PC-3 (cell line): ENCODE results near the gene SLC25A47. TPM values are rescaled to one million over a fixed set of nuclear protein-coding genes. Genes with fewer than 3 reads are reported as not detected.

Experiments
- ATAC-seq: fragments of 200-7000 bp; cut with Tn5 transposase; 2 replicates; pipeline ENCODE4 v1.9.1; 2020; ENCODE audit warnings: mild to moderate bottlenecking, moderate library complexity
- BruUV-seq: library from RNA; stranded (reverse); fragments of 400-500 nt; replicated peaks from 2 replicates; lab custom pipeline; 2021; lab: Mats Ljungman, UMichigan
- CTCF ChIA-PET: fragments of 300-600 bp; sonication (Branson Sonifier 250); formaldehyde crosslinking; loops from one replicate; lab custom pipeline; 2022; ENCODE audit warnings: antibody characterized with exemption; lab: Charles Lee
- POLR2A ChIA-PET: fragments of 300-600 bp; sonication (Branson Sonifier 250); formaldehyde crosslinking; loops from one replicate; lab custom pipeline; 2022; ENCODE audit warnings: antibody characterized with exemption; ENCODE audit not compliant: unreplicated experiment; lab: Charles Lee
- DNase-seq: peaks from one replicate; pipeline ENCODE4 v3.0.0-alpha.2; 2015
- H2AFZ ChIP-seq: fragments of 300-600 bp; sonication (generic); 2 replicates; pipeline ENCODE4 v1.6.0; 2016; ENCODE audit warnings: antibody characterized with exemption, low read length
- H3F3A ChIP-seq: fragments of 300-600 bp; sonication (generic); one replicate; pipeline ENCODE4 v1.6.0; 2017; ENCODE audit warnings: antibody characterized with exemption, low read length, control low read depth, mild to moderate bottlenecking; ENCODE audit not compliant: unreplicated experiment
- H3K27ac ChIP-seq: fragments of 300-600 bp; sonication (generic); 2 replicates; pipeline ENCODE4 v1.5.1; 2016; ENCODE audit warnings: mild to moderate bottlenecking, low read length
- H3K27me3 ChIP-seq: fragments of 300-600 bp; sonication (generic); 2 replicates; pipeline ENCODE4 v1.6.1; 2016; ENCODE audit warnings: low read length, mixed read lengths
- H3K36me3 ChIP-seq: fragments of 300-600 bp; sonication (generic); 2 replicates; pipeline ENCODE4 v1.6.1; 2016; ENCODE audit warnings: low read depth, mixed run types, low read length, mixed read lengths
- H3K4me1 ChIP-seq: fragments of 300-600 bp; sonication (generic); 2 replicates; pipeline ENCODE4 v1.5.1; 2016; ENCODE audit warnings: low read length; ENCODE audit not compliant: insufficient read depth
- H3K4me2 ChIP-seq: fragments of 300-600 bp; sonication (generic); 2 replicates; pipeline ENCODE4 v1.6.0; 2016; ENCODE audit warnings: low read length
- H3K4me3 ChIP-seq: fragments of 300-600 bp; sonication (generic); 2 replicates; pipeline ENCODE4 v1.5.1; 2016; ENCODE audit warnings: mild to moderate bottlenecking, low read length, mixed read lengths
- H3K79me2 ChIP-seq: fragments of 300-600 bp; sonication (generic); 2 replicates; pipeline ENCODE4 v1.6.1; 2017; ENCODE audit warnings: low read length, mixed read lengths
- H3K9ac ChIP-seq: fragments of 300-600 bp; sonication (generic); 2 replicates; pipeline ENCODE4 v1.6.0; 2016; ENCODE audit warnings: mild to moderate bottlenecking, low read length
- H3K9me2 ChIP-seq: fragments of 300-600 bp; sonication (generic); replicated peaks from 2 replicates; pipeline ENCODE4 v1.6.1; 2016; ENCODE audit warnings: mixed run types, low read length, mixed read lengths
- H3K9me3 ChIP-seq: fragments of 300-600 bp; sonication (generic); 2 replicates; pipeline ENCODE4 v1.6.1; 2016; ENCODE audit warnings: low read length, mixed read lengths
- H4K20me1 ChIP-seq: fragments of 300-600 bp; sonication (generic); 2 replicates; pipeline ENCODE4 v1.6.1; 2016; ENCODE audit warnings: low read length, mixed read lengths
- EZH2 ChIP-seq: fragments of 300-600 bp; sonication (generic); IDR thresholded peaks from one replicate; pipeline ENCODE4 v1.6.1; 2017; ENCODE audit warnings: antibody characterized with exemption, mild to moderate bottlenecking, low read length; ENCODE audit not compliant: unreplicated experiment
- EZH2phosphoT487 ChIP-seq: fragments of 300-600 bp; sonication (generic); IDR thresholded peaks from 2 replicates; pipeline ENCODE4 v1.6.1; 2018; ENCODE audit warnings: mild to moderate bottlenecking, antibody characterized with exemption, low read length, borderline replicate concordance
- intact Hi-C: fragments of 100-400 bp; cut with micrococcal nuclease; formaldehyde crosslinking; loops from 2 replicates; pipeline ENCODE4 v1.9.0; 2023
- total RNA-seq: library from RNA; depleted of rRNA; stranded (reverse); fragments of >200 nt; gene quantifications from 2 replicates; pipeline ENCODE4 v1.2.3, GENCODE V29; 2014
- TF ChIP-seq, protein P1 (sequence below): fragments of 300-600 bp; sonication (generic); conservative IDR thresholded peaks from 2 replicates; pipeline ENCODE4 v1.5.1; 2017; ENCODE audit warnings: antibody characterized with exemption, low read depth, mild to moderate bottlenecking, low read length

The SLC25A47 gene
- total RNA-seq, 1 experiment from 2014 or later: 0.07 TPM

GRCh38 chr14:100375266-100375962, 52.3 kb downstream of the SLC25A47 start:
- POLR2A ChIA-PET: interaction anchor here (0.5 to 1.1 kb wide), 8 partner anchors 10 to 1709 kb away, joined by 3 to 7 read pairs (median 3); no protein-coding TSS in a partner anchor
- peaks cover 25% of the 10 kb centered on the region for H3K79me2 ChIP-seq
- no peaks in the 10 kb centered on the region for H4K20me1 ChIP-seq
- no peaks in the 10 kb centered on the region for H3K9me2 ChIP-seq
- H3K4me2 ChIP-seq: peak overlapping the region; percentile 97
- no peaks in the 10 kb centered on the region for H3K36me3 ChIP-seq
- peak overlapping the region; percentile 83 for H2AFZ ChIP-seq
- peak overlapping the region; percentile 96 for H3K9ac ChIP-seq
- H3K27me3 ChIP-seq: no peaks in the 10 kb centered on the region
- intact Hi-C loops: loop anchor here (5.0 kb wide), 1 partner anchor 183 kb away; no protein-coding TSS in a partner anchor
- no TSS peak for BruUV-seq
- H3K9me3 ChIP-seq: no peaks in the 10 kb centered on the region
- CTCF ChIA-PET: no interaction called here
- peak overlapping the region; percentile 65 for H3K27ac ChIP-seq
- peaks cover 21% of the 10 kb centered on the region for H3K4me1 ChIP-seq
- DNase-seq (peak; percentile 44), ATAC-seq (peak; percentile 23; the same call in 1 of the 2 replicates)
- no peaks in the 10 kb centered on the region for H3F3A ChIP-seq
- TF ChIP-seq, protein P1, sequence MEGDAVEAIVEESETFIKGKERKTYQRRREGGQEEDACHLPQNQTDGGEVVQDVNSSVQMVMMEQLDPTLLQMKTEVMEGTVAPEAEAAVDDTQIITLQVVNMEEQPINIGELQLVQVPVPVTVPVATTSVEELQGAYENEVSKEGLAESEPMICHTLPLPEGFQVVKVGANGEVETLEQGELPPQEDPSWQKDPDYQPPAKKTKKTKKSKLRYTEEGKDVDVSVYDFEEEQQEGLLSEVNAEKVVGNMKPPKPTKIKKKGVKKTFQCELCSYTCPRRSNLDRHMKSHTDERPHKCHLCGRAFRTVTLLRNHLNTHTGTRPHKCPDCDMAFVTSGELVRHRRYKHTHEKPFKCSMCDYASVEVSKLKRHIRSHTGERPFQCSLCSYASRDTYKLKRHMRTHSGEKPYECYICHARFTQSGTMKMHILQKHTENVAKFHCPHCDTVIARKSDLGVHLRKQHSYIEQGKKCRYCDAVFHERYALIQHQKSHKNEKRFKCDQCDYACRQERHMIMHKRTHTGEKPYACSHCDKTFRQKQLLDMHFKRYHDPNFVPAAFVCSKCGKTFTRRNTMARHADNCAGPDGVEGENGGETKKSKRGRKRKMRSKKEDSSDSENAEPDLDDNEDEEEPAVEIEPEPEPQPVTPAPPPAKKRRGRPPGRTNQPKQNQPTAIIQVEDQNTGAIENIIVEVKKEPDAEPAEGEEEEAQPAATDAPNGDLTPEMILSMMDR: no peak
- TF ChIP-seq EZH2 (no peak), EZH2phosphoT487 (no peak)
- peak overlapping the region; percentile 92 for H3K4me3 ChIP-seq

- no peaks in the 10 kb centered on the region for H4K20me1 ChIP-seq
- CTCF ChIA-PET: no interaction called here
- peak; percentile 97 for DNase-seq
Measured at GRCh38 chr14:100375963-100376735, 53.0 kb downstream of the SLC25A47 start, which contains the start of gene WDR25. TSS of gene WDR25 (plus strand) at chr14:100376485.

More at GRCh38 chr14:100375963-100376735, 53.0 kb downstream of the SLC25A47 start, which contains the start of gene WDR25:
- peak within 1 kb of the TSS; percentile 83 for H2AFZ ChIP-seq
- peak within 1 kb of the TSS; percentile 92 for H3K4me3 ChIP-seq
- H3K36me3 ChIP-seq: no peaks in the 10 kb centered on the region
- ATAC-seq: peak; percentile 88
- peaks cover 25% of the 10 kb centered on the region for H3K79me2 ChIP-seq
- TF ChIP-seq EZH2phosphoT487: no peak
- TF ChIP-seq EZH2: no peak
- TF ChIP-seq, protein P1: no peak
- peak within 1 kb of the TSS; percentile 97 for H3K4me2 ChIP-seq
- peak within 1 kb of the TSS; percentile 96 for H3K9ac ChIP-seq
- intact Hi-C loops: loop anchor here (1.0 to 5.0 kb wide), 4 partner anchors 91 to 184 kb away; no protein-coding TSS in a partner anchor
- no TSS peak for BruUV-seq
- H3K9me3 ChIP-seq: no peaks in the 10 kb centered on the region
- POLR2A ChIA-PET: interaction anchor here (0.6 to 1.1 kb wide), 2 partner anchors 9 to 46 kb away, joined by 3 to 6 read pairs; no protein-coding TSS in a partner anchor
- H3K9me2 ChIP-seq: no peaks in the 10 kb centered on the region
- no peaks in the 10 kb centered on the region for H3K27me3 ChIP-seq
- H3K4me1 ChIP-seq: peaks cover 21% of the 10 kb centered on the region
- peak within 1 kb of the TSS; percentile 65 for H3K27ac ChIP-seq
- H3F3A ChIP-seq: no peaks in the 10 kb centered on the region
